Gastroesophageal sphincter (tissue), 3 donors: ENCODE results near the gene PORCN.

Experiments used
- CTCF ChIP-seq, 4 experiments: fragments of 200-600 bp in 2 of 4; fragments of 450-650 bp in 2 of 4; sonication (generic) in 1 of 4; IDR thresholded peaks; one replicate each; pipeline ENCODE4 v1.5.1; 2017 to 2019; ENCODE audit warnings: antibody characterized with exemption in 4 of 4, mild to moderate bottlenecking in 2 of 4, moderate library complexity in 2 of 4
- EP300 ChIP-seq: sonication (generic); formaldehyde crosslinking; IDR thresholded peaks from one replicate; pipeline ENCODE4 v1.6.1; 2017; ENCODE audit warnings: antibody characterized with exemption, mild to moderate bottlenecking
- POLR2A ChIP-seq, 2 donors: fragments of 450-650 bp; IDR thresholded peaks; one replicate each; pipeline ENCODE4 v1.6.1; 2017; ENCODE audit warnings: antibody characterized with exemption in 2 of 2, mild to moderate bottlenecking in 2 of 2, moderate library complexity in 1 of 2
- POLR2AphosphoS5 ChIP-seq: sonication (generic); formaldehyde crosslinking; IDR thresholded peaks from one replicate; pipeline ENCODE4 v1.6.1; 2017; ENCODE audit warnings: antibody characterized with exemption

GRCh38 chrX:48540480-48540879 lies 31.7 kb downstream of the PORCN start:
- no peak for TF ChIP-seq CTCF (IDR thresholded peaks at IDR 0.05)
- TF ChIP-seq POLR2A (IDR thresholded peaks at IDR 0.05): no peak
- no peak for TF ChIP-seq EP300
- TF ChIP-seq POLR2AphosphoS5: no peak
